Smooth muscle cell (in vitro differentiated cells): ENCODE measurements around the gene RTP3. TPM values are rescaled to one million over a fixed set of nuclear protein-coding genes. Genes with fewer than 3 reads are reported as not detected.

Experiments used
- DNase-seq: peaks from one replicate; lab custom pipeline; 2025; ENCODE audit not compliant: unreplicated experiment; lab: John Stamatoyannopoulos, UW
- H2AFZ ChIP-seq: fragments of 200-600 bp; sonication (generic); 2 replicates; pipeline ENCODE4 v1.6.0; 2016; ENCODE audit warnings: antibody characterized with exemption, low read depth, mild to moderate bottlenecking
- H3F3A ChIP-seq: fragments of 200-600 bp; sonication (generic); 2 replicates; pipeline ENCODE4 v1.6.0; 2017; ENCODE audit warnings: antibody characterized with exemption, low read depth
- H3K27ac ChIP-seq: fragments of 200-600 bp; sonication (generic); 2 replicates; pipeline ENCODE4 v1.5.1; 2016; ENCODE audit warnings: low read depth, mild to moderate bottlenecking
- H3K27me3 ChIP-seq: fragments of 200-600 bp; sonication (generic); 2 replicates; pipeline ENCODE4 v1.6.1; 2016; ENCODE audit warnings: low read depth, mild to moderate bottlenecking
- H3K36me3 ChIP-seq: fragments of 200-600 bp; sonication (generic); 2 replicates; pipeline ENCODE4 v1.5.1; 2016; ENCODE audit warnings: low read depth
- H3K4me1 ChIP-seq: fragments of 200-600 bp; sonication (generic); 2 replicates; pipeline ENCODE4 v1.5.1; 2016; ENCODE audit warnings: low read depth
- H3K4me2 ChIP-seq: fragments of 200-600 bp; sonication (generic); 2 replicates; pipeline ENCODE4 v1.6.0; 2016; ENCODE audit warnings: mild to moderate bottlenecking
- H3K4me3 ChIP-seq: fragments of 200-600 bp; sonication (generic); 2 replicates; pipeline ENCODE4 v1.5.1; 2016; ENCODE audit warnings: mild to moderate bottlenecking
- H3K79me2 ChIP-seq: fragments of 200-600 bp; sonication (generic); 2 replicates; pipeline ENCODE4 v1.6.0; 2016; ENCODE audit warnings: low read depth, mild to moderate bottlenecking
- H3K9ac ChIP-seq: fragments of 200-600 bp; sonication (generic); 2 replicates; pipeline ENCODE4 v1.6.0; 2016; ENCODE audit warnings: low read depth
- H3K9me3 ChIP-seq: fragments of 200-600 bp; sonication (generic); replicated peaks from 2 replicates; pipeline ENCODE4 v1.5.1; 2016; ENCODE audit warnings: low read depth
- H4K20me1 ChIP-seq: fragments of 200-600 bp; sonication (generic); 2 replicates; pipeline ENCODE4 v1.6.0; 2016; ENCODE audit warnings: low read depth
- WGBS: methylation state at CpG from one replicate; pipeline ENCODE4 v1.1.7; 2016; ENCODE audit warnings: low lambda C conversion rate; 5-methylcytosine and 5-hydroxymethylcytosine counted together
- polyA plus RNA-seq: library from polyadenylated mRNA; unstranded; fragments of >200 nt; fragmentation: Nextera tagmentation; extraction: Ambion mirVana; gene quantifications from 2 replicates; pipeline ENCODE4 v1.2.1, GENCODE V29; 2016
- total RNA-seq: library from RNA; depleted of rRNA; stranded (reverse); fragments of >200 nt; gene quantifications from 2 replicates; pipeline ENCODE4 v1.2.3, GENCODE V29; 2014
- TF ChIP-seq, protein P1 (sequence below): fragments of 200-600 bp; sonication (generic); IDR thresholded peaks from 2 replicates; pipeline ENCODE4 v1.5.1; 2017; ENCODE audit warnings: borderline replicate concordance, mild to moderate bottlenecking, antibody characterized with exemption; ENCODE audit not compliant: insufficient read depth, poor library complexity, severe bottlenecking

RTP3 gene
- total and polyA plus RNA-seq, 2 experiments from 2014 or later = 0.19 TPM; not detected in 1

DNA sequence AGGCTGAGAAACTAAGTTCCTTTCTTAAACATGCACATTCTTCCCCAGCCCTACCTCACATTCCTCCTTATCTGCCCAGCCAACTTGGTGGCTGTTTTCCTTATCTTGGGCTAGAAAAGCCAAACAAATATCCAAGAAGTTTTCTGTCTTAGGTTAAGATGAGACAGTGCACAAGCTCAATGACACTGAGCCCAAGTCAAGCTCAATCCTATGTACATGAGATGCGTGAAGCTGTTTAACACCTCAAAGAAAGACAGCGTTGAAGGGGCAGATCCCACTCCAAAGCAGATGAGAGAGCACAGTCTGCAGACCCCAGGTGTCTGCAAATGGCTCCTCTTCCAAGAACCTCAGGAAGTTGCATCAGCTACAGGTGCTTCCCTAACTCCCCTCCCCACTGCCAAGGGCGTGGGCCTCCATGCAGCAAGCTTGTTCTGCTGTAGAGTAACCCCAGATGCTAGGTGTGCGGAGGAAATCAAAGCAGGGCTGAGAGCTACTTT, 51.7 kb downstream of the RTP3 start:
- Histone ChIP-seq H3K4me1 (no peaks in the 10 kb centered on the region), H3K27ac (no peak overlapping the region), H3K27me3 (no peaks in the 10 kb centered on the region), H3K36me3 (no peaks in the 10 kb centered on the region), H3K79me2 (no peaks in the 10 kb centered on the region), H3K9me3 (no peaks in the 10 kb centered on the region), H3K4me3 (no peak overlapping the region), H2AFZ (no peak overlapping the region), H4K20me1 (no peaks in the 10 kb centered on the region), H3K9ac (no peak overlapping the region), H3F3A (no peaks in the 10 kb centered on the region), H3K4me2 (no peak overlapping the region)
- TF ChIP-seq, protein P1, sequence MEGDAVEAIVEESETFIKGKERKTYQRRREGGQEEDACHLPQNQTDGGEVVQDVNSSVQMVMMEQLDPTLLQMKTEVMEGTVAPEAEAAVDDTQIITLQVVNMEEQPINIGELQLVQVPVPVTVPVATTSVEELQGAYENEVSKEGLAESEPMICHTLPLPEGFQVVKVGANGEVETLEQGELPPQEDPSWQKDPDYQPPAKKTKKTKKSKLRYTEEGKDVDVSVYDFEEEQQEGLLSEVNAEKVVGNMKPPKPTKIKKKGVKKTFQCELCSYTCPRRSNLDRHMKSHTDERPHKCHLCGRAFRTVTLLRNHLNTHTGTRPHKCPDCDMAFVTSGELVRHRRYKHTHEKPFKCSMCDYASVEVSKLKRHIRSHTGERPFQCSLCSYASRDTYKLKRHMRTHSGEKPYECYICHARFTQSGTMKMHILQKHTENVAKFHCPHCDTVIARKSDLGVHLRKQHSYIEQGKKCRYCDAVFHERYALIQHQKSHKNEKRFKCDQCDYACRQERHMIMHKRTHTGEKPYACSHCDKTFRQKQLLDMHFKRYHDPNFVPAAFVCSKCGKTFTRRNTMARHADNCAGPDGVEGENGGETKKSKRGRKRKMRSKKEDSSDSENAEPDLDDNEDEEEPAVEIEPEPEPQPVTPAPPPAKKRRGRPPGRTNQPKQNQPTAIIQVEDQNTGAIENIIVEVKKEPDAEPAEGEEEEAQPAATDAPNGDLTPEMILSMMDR = no peak
- 70% methylated on average over 4 of the region's 4 CpGs for WGBS
- no peak for DNase-seq

DNA sequence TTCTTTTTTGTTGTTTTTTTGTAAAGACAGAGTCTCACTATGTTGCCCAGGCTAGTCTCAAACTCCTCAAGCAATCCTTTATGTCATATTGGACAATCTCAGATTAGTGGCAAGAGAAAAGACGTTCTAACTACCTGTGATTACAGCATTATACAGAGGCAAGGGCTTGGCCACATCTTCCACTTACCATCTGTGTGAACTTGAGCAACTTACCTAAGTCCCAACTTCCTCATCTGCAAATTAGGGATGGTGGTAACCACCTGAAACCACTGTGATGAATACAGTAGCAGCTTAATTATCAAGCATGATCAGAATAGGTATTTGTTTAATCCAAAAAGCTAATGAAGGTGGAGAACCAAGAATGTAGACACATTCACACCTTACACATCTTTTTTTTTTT, 52.2 kb downstream of the RTP3 start:
- no peak overlapping the region for H2AFZ ChIP-seq
- H3K79me2 ChIP-seq = no peaks in the 10 kb centered on the region
- WGBS = 88% methylated on average over 1 of the region's 1 CpG
- no peaks in the 10 kb centered on the region for H3K27me3 ChIP-seq
- no peaks in the 10 kb centered on the region for H3K36me3 ChIP-seq
- H3F3A ChIP-seq = no peaks in the 10 kb centered on the region
- H3K4me3 ChIP-seq = no peak overlapping the region
- no peaks in the 10 kb centered on the region for H3K4me1 ChIP-seq
- H4K20me1 ChIP-seq = no peaks in the 10 kb centered on the region
- TF ChIP-seq, protein P1 = no peak
- H3K9ac ChIP-seq = no peak overlapping the region
- H3K9me3 ChIP-seq = no peaks in the 10 kb centered on the region
- no peak overlapping the region for H3K27ac ChIP-seq
- no peak overlapping the region for H3K4me2 ChIP-seq
- DNase-seq = no peak

Other genes starting within 250 kb of the RTP3 start
- gene CCR2, start 143.9 kb upstream of the RTP3 start, total RNA-seq = not detected in 2 replicates
- gene CCR2, start 143.9 kb upstream of the RTP3 start, polyA plus RNA-seq = not detected in 2 replicates
- gene CCR5, start 127.0 kb upstream of the RTP3 start, total RNA-seq = not detected in 2 replicates
- gene CCR5, start 127.0 kb upstream of the RTP3 start, polyA plus RNA-seq = not detected in 2 replicates
- gene CCRL2, start 90.7 kb upstream of the RTP3 start, total RNA-seq = not detected in 2 replicates
- not detected in 2 replicates for gene CCRL2, start 90.7 kb upstream of the RTP3 start, polyA plus RNA-seq
- gene LTF, start 33.1 kb upstream of the RTP3 start, total RNA-seq = not detected in 2 replicates
- not detected in 2 replicates for gene LTF, start 33.1 kb upstream of the RTP3 start, polyA plus RNA-seq
- gene LRRC2, start 68.3 kb downstream of the RTP3 start, total RNA-seq = 1.0 and 2.0 TPM in 2 replicates
- 1.7 and 2.7 TPM in 2 replicates for gene LRRC2, start 68.3 kb downstream of the RTP3 start, polyA plus RNA-seq
- gene FAM240A, start 114.5 kb downstream of the RTP3 start, total RNA-seq = not detected in 2 replicates
- not detected in 2 replicates for gene FAM240A, start 114.5 kb downstream of the RTP3 start, polyA plus RNA-seq
- gene ALS2CL, start 195.7 kb downstream of the RTP3 start, total RNA-seq = 7.3 and 8.5 TPM in 2 replicates
- gene ALS2CL, start 195.7 kb downstream of the RTP3 start, polyA plus RNA-seq = 9.4 and 16.5 TPM in 2 replicates
- 0.36 and 0.67 TPM in 2 replicates for gene TMIE, start 203.4 kb downstream of the RTP3 start, total RNA-seq
- gene TMIE, start 203.4 kb downstream of the RTP3 start, polyA plus RNA-seq = 1.1 and 2.0 TPM in 2 replicates
- gene PRSS50, start 219.9 kb downstream of the RTP3 start, total RNA-seq = 0.31 and 0.54 TPM in 2 replicates
- 0.45 and 0.73 TPM in 2 replicates for gene PRSS50, start 219.9 kb downstream of the RTP3 start, polyA plus RNA-seq